T-helper 1 cell (primary cell): Measurements from ENCODE around the gene MPPED2.
"Not testable (repeated sequence)": the region's sequence is repeated elsewhere in the genome, so short reads cannot be mapped to it uniquely, and the experiment has no call there.

Experiments used
- DNase-seq, 5 donors: peaks; one replicate each; pipeline ENCODE4 v3.0.0-alpha.2; 2012 to 2020

The MPPED2 gene

DNA sequence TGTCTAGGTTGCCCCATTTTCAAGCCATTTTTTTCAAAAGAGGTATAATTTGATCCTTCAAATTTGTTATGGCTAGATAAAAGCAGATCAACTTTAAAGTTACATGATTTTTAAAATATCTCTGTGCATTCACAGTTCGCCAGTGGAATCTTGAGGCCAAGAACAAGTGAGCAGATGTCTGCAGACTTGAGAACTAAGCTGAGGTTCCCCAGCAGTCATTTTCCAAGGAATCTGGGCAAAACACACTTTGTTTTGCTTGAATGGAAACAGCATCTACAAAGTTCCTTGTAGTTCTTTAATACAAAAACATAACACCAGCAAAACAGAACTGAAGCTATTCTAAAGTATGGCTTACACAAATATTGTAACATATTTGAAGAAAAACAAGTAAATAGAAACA lies 7.7 kb downstream of the MPPED2 start:
- no peak for DNase-seq

DNA sequence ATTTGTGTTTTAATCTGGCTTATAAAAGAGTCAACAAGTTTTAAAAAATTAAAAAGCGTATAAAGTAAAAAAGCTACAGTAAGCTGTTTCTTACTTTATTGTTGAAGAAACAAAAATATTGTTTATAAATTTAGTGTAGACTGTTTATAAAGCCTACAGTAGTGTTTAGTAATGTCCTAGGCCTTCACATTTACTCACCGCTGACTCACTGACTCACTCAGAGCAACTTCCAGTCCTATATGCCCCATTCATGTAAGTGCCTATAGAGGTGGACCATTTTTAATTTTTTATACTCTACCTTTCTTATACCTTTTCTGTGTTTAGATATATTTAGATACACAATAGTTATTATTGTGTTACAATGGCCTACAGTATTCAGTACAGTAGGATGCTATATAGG lies 12.2 kb downstream of the MPPED2 start:
- DNase-seq = no peak

DNA sequence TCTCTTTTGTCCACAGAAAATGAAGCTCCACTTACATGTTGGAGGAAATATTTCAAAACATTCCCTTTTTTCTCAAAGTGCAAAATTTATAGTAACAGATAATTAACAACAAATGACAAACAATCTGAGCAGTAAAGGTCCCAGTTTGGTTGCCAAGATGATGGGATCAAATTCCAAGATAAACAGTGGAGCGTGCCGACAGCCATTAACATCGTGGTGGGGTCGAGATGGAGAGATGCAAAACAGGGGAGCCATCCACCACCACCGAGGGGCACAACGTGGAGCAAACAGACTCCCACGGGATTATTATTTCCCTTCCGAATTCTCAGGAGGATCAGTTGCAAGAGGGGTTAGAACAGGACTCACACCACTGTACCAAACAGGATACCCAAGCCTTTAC lies 17.2 kb downstream of the MPPED2 start:
- no peak for DNase-seq

DNA sequence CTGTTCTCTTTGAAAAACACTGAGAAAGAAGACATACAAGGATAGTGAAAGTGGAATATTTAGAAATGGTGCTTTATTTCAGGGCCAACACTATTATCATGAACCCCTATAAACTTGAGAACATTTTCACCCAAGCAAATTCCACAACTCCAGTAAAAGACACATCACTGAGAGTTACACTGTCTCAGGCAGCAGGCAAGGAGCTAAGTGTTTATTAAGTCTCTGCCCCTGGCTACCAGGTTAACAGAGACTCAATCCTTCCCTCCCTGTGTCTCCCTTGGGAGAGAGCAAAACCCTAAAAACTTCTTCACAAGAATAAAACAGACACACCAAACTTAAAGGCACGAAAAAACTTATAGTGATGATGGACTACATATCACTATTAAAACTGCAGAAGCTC lies 18.5 kb downstream of the MPPED2 start:
- no peak for DNase-seq

GRCh38 chr11:30567120-30567519 lies 19.0 kb downstream of the MPPED2 start:
- DNase-seq = no peak

GRCh38 chr11:30566482-30566881 lies 19.7 kb downstream of the MPPED2 start:
- no peak for DNase-seq

GRCh38 chr11:30565027-30565426 lies 21.1 kb downstream of the MPPED2 start:
- DNase-seq = no peak

GRCh38 chr11:30561691-30562415 lies 24.3 kb downstream of the MPPED2 start:
- no peak for DNase-seq

GRCh38 chr11:30560206-30561106 lies 25.7 kb downstream of the MPPED2 start:
- DNase-seq = no peak

- DNase-seq = no peak
Observed at GRCh38 chr11:30559004-30559403, 27.1 kb downstream of the MPPED2 start.

DNA sequence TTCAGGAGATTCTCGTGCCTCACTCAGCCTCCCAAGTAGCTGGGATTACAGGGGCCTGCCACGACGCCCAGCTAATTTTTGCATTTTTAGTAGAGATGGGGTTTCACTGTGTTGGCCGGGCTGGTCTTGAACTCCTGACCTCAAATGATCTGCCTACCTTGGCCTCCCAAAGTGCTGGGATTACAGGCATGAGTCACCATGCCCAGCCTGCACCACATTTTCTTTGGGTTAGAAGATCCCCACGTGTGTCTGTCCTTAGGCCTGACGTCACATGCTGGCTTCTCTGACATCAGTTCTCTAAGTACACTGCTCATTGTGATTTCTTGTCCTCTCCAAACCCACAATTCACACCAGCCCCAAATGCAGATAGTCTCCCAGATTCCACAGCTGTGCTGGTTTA lies 31.6 kb downstream of the MPPED2 start:
- DNase-seq = not testable (repeated sequence)

DNA sequence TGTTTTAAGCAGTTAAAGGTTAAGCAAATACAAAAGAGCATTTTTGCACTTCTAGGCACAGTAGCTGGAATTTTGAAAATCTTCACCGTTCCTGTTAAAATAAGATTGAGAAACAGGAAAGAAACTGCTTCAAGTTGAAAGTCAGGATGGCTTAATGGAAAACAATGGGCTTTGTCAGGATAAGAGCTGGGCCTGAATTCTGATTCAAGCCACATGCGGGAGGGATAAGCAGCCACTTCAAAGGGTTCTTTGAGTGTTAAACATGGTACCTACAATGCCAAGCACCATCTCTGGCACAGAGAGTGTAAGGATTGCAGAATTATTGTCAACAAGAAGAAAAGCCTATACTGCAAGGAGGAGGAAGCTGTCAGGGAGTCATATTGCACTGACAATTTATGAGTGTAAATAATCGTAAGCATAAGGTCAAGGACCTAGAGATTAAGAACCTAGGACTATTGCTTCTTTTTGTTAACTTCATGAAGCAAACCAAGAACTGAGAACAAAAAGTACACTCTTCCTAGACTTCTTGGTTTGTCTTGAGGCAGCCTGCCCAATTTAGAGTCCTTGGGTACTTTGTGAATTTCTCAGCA lies 32.5 kb downstream of the MPPED2 start:
- DNase-seq = no peak

DNA sequence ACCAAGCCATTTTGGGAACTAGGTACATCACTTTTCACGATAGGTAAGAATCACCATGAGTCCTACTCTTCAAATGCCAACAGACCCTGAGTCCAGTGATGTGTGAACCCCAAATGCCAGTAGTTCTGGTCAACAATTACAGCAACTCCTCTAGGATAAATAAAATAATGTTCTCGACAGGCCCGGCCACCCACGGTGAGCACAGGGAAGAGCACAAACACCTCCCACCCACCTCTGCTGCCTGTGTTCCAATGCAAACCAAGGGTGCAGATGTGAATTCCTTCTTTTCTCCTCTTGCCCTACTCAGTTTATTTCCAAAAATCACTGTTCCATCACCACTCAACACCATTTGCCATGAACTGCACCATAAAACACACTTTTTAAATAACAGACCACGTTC lies 33.3 kb downstream of the MPPED2 start:
- no peak for DNase-seq

DNA sequence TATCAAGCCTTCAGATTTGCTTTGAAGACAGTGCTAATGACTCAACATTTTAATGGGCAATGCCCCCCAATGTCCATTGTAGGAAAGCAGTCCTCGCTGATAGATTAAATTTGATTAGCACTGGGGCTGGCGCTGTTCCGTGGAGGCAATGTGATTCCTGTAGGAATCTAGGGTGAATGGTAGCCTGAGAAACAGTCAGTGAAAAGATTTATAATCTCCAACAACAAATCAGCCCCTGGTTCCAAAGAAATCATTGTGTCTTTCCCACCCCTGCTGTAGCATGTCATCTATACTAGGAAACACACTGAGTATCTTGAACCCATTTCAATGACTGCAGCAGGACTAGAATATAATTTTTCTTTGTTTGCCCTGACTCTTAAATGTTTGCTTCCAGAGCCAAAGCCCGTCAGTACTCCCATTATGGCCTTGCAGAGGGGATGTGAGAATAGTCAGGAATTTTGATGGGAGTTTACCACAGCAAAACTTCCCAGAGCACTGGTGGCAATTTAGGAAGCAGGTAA lies 36.1 kb downstream of the MPPED2 start:
- DNase-seq = no peak

- no peak for DNase-seq
Observed at GRCh38 chr11:30549565-30549964, 36.6 kb downstream of the MPPED2 start.

DNA sequence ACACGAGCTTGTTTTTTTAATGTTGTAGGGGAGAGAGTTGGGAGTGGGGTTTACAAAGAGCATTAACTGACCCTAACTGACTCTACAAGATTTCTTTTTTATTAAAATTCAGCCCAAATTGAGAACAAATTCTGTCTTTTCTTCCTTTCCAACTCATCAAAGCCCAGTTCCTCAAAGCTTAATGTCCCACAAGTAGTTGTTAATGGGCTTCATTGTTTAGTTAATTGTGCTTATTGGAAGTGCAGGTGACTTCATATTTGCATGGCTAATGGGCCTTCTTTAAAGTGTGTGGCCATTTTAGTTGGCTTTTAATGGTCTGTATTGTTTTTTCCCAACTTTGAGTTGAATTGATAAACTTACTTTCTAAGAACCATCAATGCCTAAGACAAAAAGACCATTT lies 39.8 kb downstream of the MPPED2 start:
- DNase-seq = no peak

DNA sequence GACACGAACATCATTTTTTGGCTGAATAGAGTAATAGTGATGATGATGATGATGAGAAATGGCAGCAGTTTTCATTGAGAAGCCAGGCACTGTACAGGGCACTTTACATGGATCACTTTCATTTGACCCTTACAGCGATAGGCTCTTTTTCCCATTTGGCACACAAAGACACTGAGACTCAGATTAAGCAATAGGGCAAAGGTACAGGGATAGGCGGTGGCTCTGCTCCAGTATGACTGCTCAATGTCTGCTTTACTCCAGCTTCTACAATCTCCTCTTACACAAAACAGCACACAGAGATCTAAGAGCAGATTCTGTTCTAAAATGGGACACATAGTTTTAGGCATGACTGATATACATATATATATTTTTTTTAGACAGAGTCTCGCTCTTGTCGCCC lies 40.6 kb downstream of the MPPED2 start:
- no peak for DNase-seq

DNA sequence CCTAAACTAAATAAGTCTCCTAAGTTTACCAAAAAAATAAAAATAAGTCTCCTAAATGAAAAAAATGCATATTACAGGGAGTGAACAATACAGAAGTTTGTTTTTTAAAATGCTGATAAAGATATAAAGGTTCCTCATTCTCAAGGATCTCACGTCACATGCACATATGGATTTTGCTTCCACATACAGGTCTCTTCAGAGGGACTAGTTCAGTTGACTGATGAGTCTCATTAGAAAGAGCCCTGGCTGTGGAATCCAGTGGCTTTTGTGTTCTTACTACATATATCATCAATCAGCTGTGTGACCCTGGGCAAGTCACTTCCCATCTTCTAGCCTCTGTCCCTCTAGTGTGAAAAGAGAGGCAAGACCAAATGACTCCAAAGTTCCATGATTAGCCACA lies 43.1 kb downstream of the MPPED2 start:
- no peak for DNase-seq

DNA sequence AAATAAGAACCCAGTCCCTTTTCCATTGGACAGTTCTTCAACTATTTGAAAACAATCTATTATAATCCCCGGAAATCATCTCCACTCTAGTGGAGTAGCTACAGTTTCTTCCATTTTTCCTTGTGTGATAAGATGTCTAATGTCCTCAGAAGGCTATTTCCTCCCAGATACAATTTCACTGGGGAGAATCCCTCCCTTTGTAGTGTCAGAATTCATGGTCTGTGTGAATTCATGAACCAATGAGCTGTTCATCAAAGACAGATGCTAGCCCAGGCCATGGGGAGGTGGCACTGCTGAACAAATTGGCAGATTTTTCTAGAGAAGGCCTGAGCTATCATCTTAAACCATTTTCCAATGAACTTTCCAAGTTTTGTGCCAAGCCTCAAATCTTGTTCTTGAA lies 45.4 kb downstream of the MPPED2 start:
- DNase-seq = no peak

DNA sequence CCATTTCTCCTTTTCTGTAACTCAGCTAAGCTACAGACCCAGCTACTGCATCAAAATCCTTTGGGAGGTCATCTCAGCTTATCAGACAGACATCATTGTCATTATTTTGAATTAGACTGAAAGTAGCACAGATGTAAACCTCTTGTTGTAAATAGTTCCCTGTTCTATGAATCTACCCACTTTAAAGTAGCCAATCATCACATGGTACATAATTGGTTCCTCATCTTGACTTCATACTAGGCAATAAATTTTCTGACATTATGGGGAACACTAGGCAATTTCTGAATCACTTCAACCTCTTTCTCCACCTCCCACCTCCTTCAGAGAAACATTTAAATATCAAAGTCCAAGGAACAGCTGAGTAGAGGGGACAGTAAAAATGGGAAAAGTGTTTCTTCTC lies 47.9 kb downstream of the MPPED2 start:
- DNase-seq = no peak

DNA sequence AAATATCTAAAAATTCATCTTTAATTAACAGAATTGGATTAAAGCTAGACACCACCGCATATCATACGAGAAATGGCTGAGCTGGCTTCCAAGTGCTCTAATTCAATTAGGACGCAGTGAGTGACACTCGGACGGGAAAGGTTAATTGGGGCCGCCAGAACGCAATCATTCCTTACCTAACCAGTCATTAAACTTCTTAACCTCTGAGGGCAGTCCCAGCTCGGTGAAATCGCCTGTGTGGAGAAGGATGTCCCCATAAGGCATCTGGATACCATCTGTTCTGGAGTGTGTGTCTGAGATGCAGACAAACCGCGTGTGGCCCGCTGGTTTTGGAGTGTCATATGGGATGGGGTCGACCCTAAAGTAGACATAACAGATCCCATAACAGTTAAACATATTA lies 50.3 kb downstream of the MPPED2 start:
- no peak for DNase-seq

GRCh38 chr11:30533445-30533947 lies 52.7 kb downstream of the MPPED2 start:
- no peak for DNase-seq

DNA sequence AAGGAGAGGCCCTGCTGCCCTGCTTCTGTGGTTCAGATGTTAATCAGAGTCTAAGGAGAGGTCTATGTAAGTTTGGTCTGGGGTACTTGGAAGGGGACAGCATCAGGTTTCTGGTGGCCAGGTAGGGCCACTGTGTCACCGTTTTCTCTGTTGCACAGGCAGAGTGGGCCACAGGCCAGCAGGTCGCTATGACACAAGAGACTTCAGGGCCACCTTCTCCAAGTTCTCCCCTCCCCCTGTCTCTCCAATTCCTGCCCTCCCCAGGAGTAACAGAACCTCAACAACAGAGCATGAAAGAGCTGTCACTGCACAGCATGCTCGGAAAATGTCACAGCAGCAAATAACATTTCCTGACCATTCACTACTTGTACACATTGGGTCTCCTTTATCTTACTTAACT lies 58.6 kb downstream of the MPPED2 start:
- DNase-seq = no peak
